ENCODE results near the gene SMTN.

SMTN gene

GRCh38 chr22:31100762-31101525 is 19.8 kb downstream of the SMTN start:
- H3K4me1 ChIP-seq (ENCODE audit: insufficient read depth, low read length): peaks cover 3% of the 10 kb centered on the region; the same call in 1 of the 2 replicates
- 95% methylated on average over 16 of the region's 18 CpGs for WGBS
- no peak overlapping the region for H3K4me3 ChIP-seq (ENCODE audit: low read length)
- H3K27ac ChIP-seq (ENCODE audit: low read depth, low read length): no peak overlapping the region
- H3K36me3 ChIP-seq (ENCODE audit: insufficient read depth, low read length): no peaks in the 10 kb centered on the region
- peaks cover 10% of the 10 kb centered on the region for H3K27me3 ChIP-seq (ENCODE audit: insufficient read depth, low read length)
- H3K9me3 ChIP-seq (ENCODE audit: insufficient read depth, low read depth, low read length): no peaks in the 10 kb centered on the region
- H3K9ac ChIP-seq (ENCODE audit: low read depth, low read length): no peak overlapping the region

- no peak overlapping the region for H3K9ac ChIP-seq (ENCODE audit: low read depth, low read length)
- H3K4me1 ChIP-seq (ENCODE audit: insufficient read depth, low read length): peaks cover 3% of the 10 kb centered on the region; the same call in 1 of the 2 replicates
- 81% methylated on average over 8 of the region's 8 CpGs for WGBS
- H3K9me3 ChIP-seq (ENCODE audit: insufficient read depth, low read depth, low read length): no peaks in the 10 kb centered on the region
- no peak overlapping the region for H3K27ac ChIP-seq (ENCODE audit: low read depth, low read length)
- H3K4me3 ChIP-seq (ENCODE audit: low read length): no peak overlapping the region
- H3K36me3 ChIP-seq (ENCODE audit: insufficient read depth, low read length): no peaks in the 10 kb centered on the region
- H3K27me3 ChIP-seq (ENCODE audit: insufficient read depth, low read length): peaks cover 23% of the 10 kb centered on the region
These were observed 21.4 kb downstream of the SMTN start for GRCh38 chr22:31102441-31103081.

- no peak overlapping the region for H3K9ac ChIP-seq (ENCODE audit: low read depth, low read length)
- H3K4me1 ChIP-seq (ENCODE audit: insufficient read depth, low read length): peaks cover 3% of the 10 kb centered on the region; the same call in 1 of the 2 replicates
- no peak overlapping the region for H3K4me3 ChIP-seq (ENCODE audit: low read length)
- no peak overlapping the region for H3K27ac ChIP-seq (ENCODE audit: low read depth, low read length)
- no peaks in the 10 kb centered on the region for H3K36me3 ChIP-seq (ENCODE audit: insufficient read depth, low read length)
- H3K9me3 ChIP-seq (ENCODE audit: insufficient read depth, low read depth, low read length): no peaks in the 10 kb centered on the region
- WGBS: 84% methylated on average over 2 of the region's 2 CpGs
- H3K27me3 ChIP-seq (ENCODE audit: insufficient read depth, low read length): peaks cover 23% of the 10 kb centered on the region
These were observed 22.0 kb downstream of the SMTN start for GRCh38 chr22:31103111-31103510.

- Histone ChIP-seq H3K27ac (ENCODE audit: low read depth, low read length) (no peak overlapping the region), H3K4me1 (ENCODE audit: insufficient read depth, low read length) (peaks cover 3% of the 10 kb centered on the region; the same call in 1 of the 2 replicates)
These were observed 23.0 kb downstream of the SMTN start for GRCh38 chr22:31103899-31104694.

GRCh38 chr22:31104869-31105268 is 23.8 kb downstream of the SMTN start:
- Histone ChIP-seq H3K27me3 (ENCODE audit: insufficient read depth, low read length) (peaks cover 23% of the 10 kb centered on the region), H3K27ac (ENCODE audit: low read depth, low read length) (no peak overlapping the region), H3K4me3 (ENCODE audit: low read length) (peak overlapping the region; percentile 26; the same call in 1 of the 2 replicates), H3K9ac (ENCODE audit: low read depth, low read length) (no peak overlapping the region), H3K36me3 (ENCODE audit: insufficient read depth, low read length) (no peaks in the 10 kb centered on the region), H3K4me1 (ENCODE audit: insufficient read depth, low read length) (peaks cover 3% of the 10 kb centered on the region; the same call in 1 of the 2 replicates), H3K9me3 (ENCODE audit: insufficient read depth, low read depth, low read length) (no peaks in the 10 kb centered on the region)
- 14% methylated on average over 35 of the region's 35 CpGs for WGBS

More at GRCh38 chr22:31103899-31104694, 23.0 kb downstream of the SMTN start:
- Histone ChIP-seq H3K9me3 (ENCODE audit: insufficient read depth, low read depth, low read length) (no peaks in the 10 kb centered on the region), H3K27me3 (ENCODE audit: insufficient read depth, low read length) (peaks cover 23% of the 10 kb centered on the region), H3K36me3 (ENCODE audit: insufficient read depth, low read length) (no peaks in the 10 kb centered on the region), H3K9ac (ENCODE audit: low read depth, low read length) (no peak overlapping the region), H3K4me3 (ENCODE audit: low read length) (no peak overlapping the region)
- WGBS: 88% methylated on average over 33 of the region's 33 CpGs

- Histone ChIP-seq H3K4me3 (ENCODE audit: low read length) (peak overlapping the region; percentile 26; the same call in 1 of the 2 replicates), H3K4me1 (ENCODE audit: insufficient read depth, low read length) (peaks cover 3% of the 10 kb centered on the region; the same call in 1 of the 2 replicates), H3K9me3 (ENCODE audit: insufficient read depth, low read depth, low read length) (no peaks in the 10 kb centered on the region), H3K36me3 (ENCODE audit: insufficient read depth, low read length) (no peaks in the 10 kb centered on the region), H3K27me3 (ENCODE audit: insufficient read depth, low read length) (peaks cover 23% of the 10 kb centered on the region), H3K27ac (ENCODE audit: low read depth, low read length) (no peak overlapping the region), H3K9ac (ENCODE audit: low read depth, low read length) (no peak overlapping the region)
- 70% methylated on average over 11 of the region's 11 CpGs for WGBS
These were observed 24.3 kb downstream of the SMTN start for GRCh38 chr22:31105282-31105929.

GRCh38 chr22:31106001-31106571 is 25.0 kb downstream of the SMTN start:
- Histone ChIP-seq H3K9me3 (ENCODE audit: insufficient read depth, low read depth, low read length) (no peaks in the 10 kb centered on the region), H3K27me3 (ENCODE audit: insufficient read depth, low read length) (peaks cover 23% of the 10 kb centered on the region), H3K27ac (ENCODE audit: low read depth, low read length) (no peak overlapping the region), H3K36me3 (ENCODE audit: insufficient read depth, low read length) (no peaks in the 10 kb centered on the region), H3K9ac (ENCODE audit: low read depth, low read length) (no peak overlapping the region), H3K4me3 (ENCODE audit: low read length) (no peak overlapping the region; the same call in 1 of the 2 replicates), H3K4me1 (ENCODE audit: insufficient read depth, low read length) (peaks cover 3% of the 10 kb centered on the region; the same call in 1 of the 2 replicates)
- 83% methylated on average over 3 of the region's 4 CpGs for WGBS

- Histone ChIP-seq H3K4me3 (ENCODE audit: low read length) (peak overlapping the region; percentile 65), H3K9me3 (ENCODE audit: insufficient read depth, low read depth, low read length) (no peaks in the 10 kb centered on the region), H3K36me3 (ENCODE audit: insufficient read depth, low read length) (no peaks in the 10 kb centered on the region), H3K27ac (ENCODE audit: low read depth, low read length) (no peak overlapping the region), H3K27me3 (ENCODE audit: insufficient read depth, low read length) (peaks cover 23% of the 10 kb centered on the region), H3K9ac (ENCODE audit: low read depth, low read length) (peak overlapping the region; percentile 42), H3K4me1 (ENCODE audit: insufficient read depth, low read length) (peaks cover 3% of the 10 kb centered on the region; the same call in 1 of the 2 replicates)
- 34% methylated on average over 14 of the region's 14 CpGs for WGBS
These were observed 25.6 kb downstream of the SMTN start for GRCh38 chr22:31106731-31107177.

GRCh38 chr22:31107178-31107893 is 26.2 kb downstream of the SMTN start, which contains the start of gene SELENOM:
Gene SELENOM (minus strand): TSS chr22:31107568. CDS start chr22:31107505, 63 bp downstream.
- Histone ChIP-seq H3K27ac (ENCODE audit: low read depth, low read length) (peak within 1 kb of the TSS; percentile 40; the same call in 1 of the 2 replicates), H3K9me3 (ENCODE audit: insufficient read depth, low read depth, low read length) (no peaks in the 10 kb centered on the region), H3K9ac (ENCODE audit: low read depth, low read length) (peak within 1 kb of the TSS; percentile 44), H3K36me3 (ENCODE audit: insufficient read depth, low read length) (no peaks in the 10 kb centered on the region), H3K4me1 (ENCODE audit: insufficient read depth, low read length) (peaks cover 3% of the 10 kb centered on the region; the same call in 1 of the 2 replicates), H3K27me3 (ENCODE audit: insufficient read depth, low read length) (peaks cover 23% of the 10 kb centered on the region), H3K4me3 (ENCODE audit: low read length) (peak within 1 kb of the TSS; percentile 65)
- WGBS: 2% methylated on average over 63 of the region's 67 CpGs

GRCh38 chr22:31107894-31108218 is 26.7 kb downstream of the SMTN start:
- WGBS: 6% methylated on average over 5 of the region's 5 CpGs
- peaks cover 23% of the 10 kb centered on the region for H3K27me3 ChIP-seq (ENCODE audit: insufficient read depth, low read length)
- H3K9ac ChIP-seq (ENCODE audit: low read depth, low read length): peak overlapping the region; percentile 44; the same call in 1 of the 2 replicates
- no peaks in the 10 kb centered on the region for H3K36me3 ChIP-seq (ENCODE audit: insufficient read depth, low read length)
- peaks cover 3% of the 10 kb centered on the region; the same call in 1 of the 2 replicates for H3K4me1 ChIP-seq (ENCODE audit: insufficient read depth, low read length)
- peak overlapping the region; percentile 60 for H3K4me3 ChIP-seq (ENCODE audit: low read length)
- H3K27ac ChIP-seq (ENCODE audit: low read depth, low read length): peak overlapping the region; percentile 40; the same call in 1 of the 2 replicates
- H3K9me3 ChIP-seq (ENCODE audit: insufficient read depth, low read depth, low read length): no peaks in the 10 kb centered on the region

Measured in HUES64 (cell line).